Right atrium auricular region (tissue), 2 donors: Measurements from ENCODE around the gene SLIT3. TPM values are rescaled to one million over a fixed set of nuclear protein-coding genes. Genes with fewer than 3 reads are reported as not detected.
"Not testable (repeated sequence)": the region's sequence is repeated elsewhere in the genome, so short reads cannot be mapped to it uniquely, and the experiment has no call there.

Source experiments
- DNase-seq: peaks from one replicate; pipeline ENCODE4 v3.0.0-alpha.2; 2019; ENCODE audit warnings: low spot score
- H3K27ac ChIP-seq, 2 donors: fragments of 200-600 bp; sonication (generic); 1 replicate in 1 of 2; 2 replicates in 1 of 2; pipeline ENCODE4 v1.5.1; 2016 to 2019
- H3K27me3 ChIP-seq, 2 donors: fragments of 200-600 bp; sonication (generic); one replicate each; pipeline versions ENCODE4 v1.5.1 to v1.6.0; 2017 to 2019
- H3K36me3 ChIP-seq: fragments of 200-600 bp; sonication (generic); one replicate; pipeline ENCODE4 v1.5.1; 2016
- H3K4me1 ChIP-seq, 2 donors: fragments of 200-600 bp; sonication (generic); one replicate each; pipeline versions ENCODE4 v1.5.1 to v1.6.0; 2017 to 2019
- H3K4me3 ChIP-seq, 2 donors: fragments of 200-600 bp; sonication (generic); 1 replicate in 1 of 2; 2 replicates in 1 of 2; pipeline ENCODE4 v1.5.1; 2017 to 2019; ENCODE audit warnings: mild to moderate bottlenecking in 1 of 2, moderate library complexity in 1 of 2
- H3K9me3 ChIP-seq, 2 donors: fragments of 200-600 bp; sonication (generic); one replicate each; pipeline ENCODE4 v1.5.1; 2019
- CTCF ChIP-seq, 2 donors: fragments of 200-600 bp; sonication (generic); IDR thresholded peaks; one replicate each; pipeline ENCODE4 v1.5.1; 2019; ENCODE audit warnings: antibody characterized with exemption in 2 of 2
- total RNA-seq, 2 donors: library from RNA; depleted of rRNA; stranded (reverse); fragments of >200 nt; gene quantifications; one replicate each; pipeline ENCODE4 v1.1.0, GENCODE V29; 2016

The SLIT3 gene
- total RNA-seq, 2 donors from 2014 or later, result 66.1 to 85.8 TPM

- no peaks in the 10 kb centered on the region for H3K36me3 ChIP-seq
- no peaks in the 10 kb centered on the region for H3K27me3 ChIP-seq
- no peak overlapping the region for H3K4me3 ChIP-seq
- no peak overlapping the region for H3K27ac ChIP-seq
- H3K9me3 ChIP-seq, result no peaks in the 10 kb centered on the region
- DNase-seq, result no peak
- TF ChIP-seq CTCF (IDR thresholded peaks at IDR 0.05), result no peak
- peaks cover 0 to 16% of the 10 kb centered on the region in 2 donors for H3K4me1 ChIP-seq
Measured at GRCh38 chr5:169218861-169219260, 82.1 kb downstream of the SLIT3 start.

GRCh38 chr5:169218176-169218575 lies 82.8 kb downstream of the SLIT3 start:
- H3K4me1 ChIP-seq, result peaks cover 0 to 9% of the 10 kb centered on the region in 2 donors
- no peak overlapping the region for H3K4me3 ChIP-seq
- H3K27me3 ChIP-seq, result no peaks in the 10 kb centered on the region
- no peak overlapping the region for H3K27ac ChIP-seq
- H3K9me3 ChIP-seq, result no peaks in the 10 kb centered on the region
- no peak for DNase-seq
- no peaks in the 10 kb centered on the region for H3K36me3 ChIP-seq
- TF ChIP-seq CTCF (IDR thresholded peaks at IDR 0.05), result no peak

- Histone ChIP-seq H3K27me3 (no peaks in the 10 kb centered on the region), H3K27ac (no peak overlapping the region), H3K36me3 (no peaks in the 10 kb centered on the region), H3K4me1 (peaks cover 0 to 7% of the 10 kb centered on the region in 2 donors), H3K4me3 (no peak overlapping the region), H3K9me3 (no peaks in the 10 kb centered on the region)
- no peak for TF ChIP-seq CTCF (IDR thresholded peaks at IDR 0.05)
- DNase-seq, result no peak
Measured at GRCh38 chr5:169216866-169217265, 84.1 kb downstream of the SLIT3 start.

GRCh38 chr5:169213479-169213878 lies 87.5 kb downstream of the SLIT3 start:
- no peak for TF ChIP-seq CTCF (IDR thresholded peaks at IDR 0.05)
- DNase-seq, result no peak
- no peaks in the 10 kb centered on the region for H3K27me3 ChIP-seq
- peaks cover 0 to under 1% of the 10 kb centered on the region in 2 donors for H3K9me3 ChIP-seq
- no peak overlapping the region for H3K4me3 ChIP-seq
- no peak overlapping the region for H3K27ac ChIP-seq
- no peaks in the 10 kb centered on the region for H3K36me3 ChIP-seq
- H3K4me1 ChIP-seq, result no peaks in the 10 kb centered on the region

- H3K27me3 ChIP-seq, H3K9me3 ChIP-seq, H3K36me3 ChIP-seq, H3K27ac ChIP-seq, DNase-seq, H3K4me1 ChIP-seq, H3K4me3 ChIP-seq: not testable (repeated sequence)
Measured at GRCh38 chr5:169211761-169212160, 89.2 kb downstream of the SLIT3 start.

GRCh38 chr5:169204788-169205400 lies 96.0 kb downstream of the SLIT3 start:
- Histone ChIP-seq H3K4me1 (peaks cover 0 to 10% of the 10 kb centered on the region in 2 donors), H3K27me3 (no peaks in the 10 kb centered on the region), H3K9me3 (peaks cover 0 to 6% of the 10 kb centered on the region in 2 donors), H3K27ac (no peak overlapping the region), H3K4me3 (no peak overlapping the region), H3K36me3 (no peaks in the 10 kb centered on the region)
- TF ChIP-seq CTCF (IDR thresholded peaks at IDR 0.05), result no peak
- DNase-seq, result no peak
